Neuronal stem cell (in vitro differentiated cells): ENCODE data around the gene SUGCT.
A peak's percentile ranks its signal among the peaks of the same experiment; 100 is the strongest.

ENCODE experiments used
- DNase-seq: peaks from one replicate; pipeline ENCODE4 v3.0.0-alpha.2; 2013; ENCODE audit warnings: low spot score
- H2AFZ ChIP-seq: one replicate; pipeline ENCODE4 v1.6.1; 2013; ENCODE audit warnings: mild to moderate bottlenecking, low read length, inconsistent platforms
- H2AK5ac ChIP-seq: 2 replicates; pipeline ENCODE4 v1.6.1; 2013; ENCODE audit warnings: low read depth, mild to moderate bottlenecking, inconsistent platforms, low read length, moderate library complexity, mixed read lengths
- H2BK120ac ChIP-seq: 2 replicates; pipeline ENCODE4 v1.6.1; 2013; ENCODE audit warnings: low read depth, mild to moderate bottlenecking, inconsistent platforms, low read length, moderate library complexity, mixed read lengths
- H2BK12ac ChIP-seq: one replicate; pipeline ENCODE4 v1.6.1; 2013; ENCODE audit warnings: low read length, inconsistent platforms
- H2BK15ac ChIP-seq: 2 replicates; pipeline ENCODE4 v1.6.1; 2013; ENCODE audit warnings: mild to moderate bottlenecking, low read length, inconsistent platforms, mixed read lengths
- H2BK5ac ChIP-seq: one replicate; pipeline ENCODE4 v1.6.1; 2013; ENCODE audit warnings: inconsistent platforms, mild to moderate bottlenecking, low read length, moderate library complexity
- H3K14ac ChIP-seq: one replicate; pipeline ENCODE4 v1.6.1; 2013; ENCODE audit warnings: low read length, inconsistent platforms
- H3K18ac ChIP-seq: 2 replicates; pipeline ENCODE4 v1.6.1; 2013; ENCODE audit warnings: low read length, inconsistent platforms
- H3K23ac ChIP-seq: 2 replicates; pipeline ENCODE4 v1.6.1; 2013; ENCODE audit warnings: low read depth, mild to moderate bottlenecking, mixed read lengths, low read length, inconsistent platforms; ENCODE audit not compliant: poor library complexity
- H3K27ac ChIP-seq: replicated peaks from 3 replicates; pipeline ENCODE4 v1.5.1; 2013; ENCODE audit warnings: low read length, inconsistent platforms
- H3K27me3 ChIP-seq, 3 experiments: 2 replicates each; pipeline ENCODE4 v1.6.1; 2013; ENCODE audit warnings: low read length in 3 of 3, mild to moderate bottlenecking in 2 of 3, inconsistent platforms in 1 of 3, low read depth in 1 of 3, mixed read lengths in 1 of 3, moderate library complexity in 1 of 3; ENCODE audit not compliant: control insufficient read depth in 3 of 3, insufficient read depth in 3 of 3
- H3K36me3 ChIP-seq, 2 donors: replicated peaks in 1 of 2; 2 replicates each; pipeline ENCODE4 v1.6.1; 2013; ENCODE audit warnings: low read length in 2 of 2; ENCODE audit not compliant: control insufficient read depth in 2 of 2, insufficient read depth in 2 of 2
- H3K4ac ChIP-seq: 2 replicates; pipeline ENCODE4 v1.6.1; 2013; ENCODE audit warnings: inconsistent platforms, mild to moderate bottlenecking, low read length, moderate library complexity
- H3K4me1 ChIP-seq, 2 donors: 1 replicate in 1 of 2; 2 replicates in 1 of 2; pipeline ENCODE4 v1.6.1; 2013; ENCODE audit warnings: low read length in 2 of 2, low read depth in 1 of 2; ENCODE audit not compliant: control insufficient read depth in 2 of 2, insufficient read depth in 1 of 2
- H3K4me2 ChIP-seq: one replicate; pipeline ENCODE4 v1.6.1; 2013; ENCODE audit warnings: mild to moderate bottlenecking, low read length, inconsistent platforms; ENCODE audit not compliant: insufficient read depth, poor library complexity, severe bottlenecking
- H3K4me3 ChIP-seq, 2 donors: 2 replicates each; pipeline ENCODE4 v1.5.1; 2013; ENCODE audit warnings: low read length in 2 of 2, mild to moderate bottlenecking in 2 of 2, inconsistent platforms in 1 of 2, moderate library complexity in 1 of 2
- H3K79me1 ChIP-seq: one replicate; pipeline ENCODE4 v1.6.1; 2013; ENCODE audit warnings: low read depth, mild to moderate bottlenecking, inconsistent platforms, low read length, moderate library complexity
- H3K9ac ChIP-seq: one replicate; pipeline ENCODE4 v1.6.1; 2013; ENCODE audit warnings: mild to moderate bottlenecking, low read depth, low read length, inconsistent platforms; ENCODE audit not compliant: poor library complexity
- H3K9me3 ChIP-seq, 2 donors: replicated peaks in 1 of 2; 2 replicates each; pipeline versions ENCODE3 to v1.6.1; 2013; ENCODE audit warnings: low read length in 2 of 2, mild to moderate bottlenecking in 2 of 2, inconsistent platforms in 1 of 2, low read depth in 1 of 2, mixed read lengths in 1 of 2, moderate library complexity in 1 of 2; ENCODE audit not compliant: control insufficient read depth in 2 of 2, insufficient read depth in 1 of 2
- H4K8ac ChIP-seq: one replicate; pipeline ENCODE4 v1.6.1; 2013; ENCODE audit warnings: low read depth, mild to moderate bottlenecking, inconsistent platforms, low read length, moderate library complexity
- H4K91ac ChIP-seq: one replicate; pipeline ENCODE4 v1.6.1; 2013; ENCODE audit warnings: low read length, low read depth, mild to moderate bottlenecking, inconsistent platforms; ENCODE audit not compliant: poor library complexity
- WGBS, 2 donors: extraction: QIAGEN DNeasy Blood & Tissue Kit; methylation state at CpG; one replicate each; pipeline ENCODE4 v1.1.7; 2013; ENCODE audit warnings: missing lambda C conversion rate in 2 of 2, mixed read lengths in 1 of 2; ENCODE audit not compliant: insufficient read length in 2 of 2, insufficient replicate concordance in 1 of 2; ENCODE audit errors: extremely low coverage in 2 of 2; 5-methylcytosine and 5-hydroxymethylcytosine counted together

The SUGCT gene

DNA sequence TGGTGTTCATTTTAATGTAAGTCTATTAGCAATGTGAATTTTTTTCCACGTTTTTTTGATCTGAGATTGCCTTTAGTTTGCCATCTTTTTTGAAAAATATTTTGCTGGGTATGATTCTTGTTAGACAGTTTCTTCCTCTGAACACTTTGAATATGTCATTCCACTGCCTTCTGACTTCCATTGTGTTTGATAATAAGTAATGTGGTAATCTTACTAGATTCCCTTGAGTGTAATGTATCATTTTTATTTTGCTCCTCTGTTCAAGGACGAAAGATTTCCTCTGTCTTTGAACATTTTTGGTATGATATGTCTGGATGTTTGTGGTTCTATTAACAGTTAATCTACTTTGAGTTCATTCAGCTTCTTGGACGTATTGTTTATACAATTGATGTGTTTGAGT is 371.4 kb downstream of the SUGCT start:
- no peaks in the 10 kb centered on the region for H3K27me3 ChIP-seq
- no peak overlapping the region for H2BK5ac ChIP-seq
- H3K14ac ChIP-seq, result no peak overlapping the region
- WGBS, 2 donors, result no CpG with 5 or more reads among the region's 3 CpGs
- H3K18ac ChIP-seq, result no peak overlapping the region
- H3K4ac ChIP-seq, result no peak overlapping the region
- no peak overlapping the region for H2AFZ ChIP-seq
- H3K9ac ChIP-seq, result no peak overlapping the region
- H3K4me3 ChIP-seq, result no peak overlapping the region
- H3K9me3 ChIP-seq, result peaks cover 4 to 25% of the 10 kb centered on the region in 2 donors
- DNase-seq, result no peak
- no peak overlapping the region for H3K4me2 ChIP-seq
- H3K27ac ChIP-seq, result no peak overlapping the region
- H3K36me3 ChIP-seq, result no peaks in the 10 kb centered on the region
- H4K91ac ChIP-seq, result no peak overlapping the region
- no peak overlapping the region for H2BK120ac ChIP-seq
- H3K79me1 ChIP-seq, result no peaks in the 10 kb centered on the region
- H2BK15ac ChIP-seq, result no peak overlapping the region
- H3K23ac ChIP-seq, result no peak overlapping the region
- H2AK5ac ChIP-seq, result no peak overlapping the region
- no peak overlapping the region for H2BK12ac ChIP-seq
- H3K4me1 ChIP-seq, result peaks cover 5 to 12% of the 10 kb centered on the region in 2 donors
- no peak overlapping the region for H4K8ac ChIP-seq

DNA sequence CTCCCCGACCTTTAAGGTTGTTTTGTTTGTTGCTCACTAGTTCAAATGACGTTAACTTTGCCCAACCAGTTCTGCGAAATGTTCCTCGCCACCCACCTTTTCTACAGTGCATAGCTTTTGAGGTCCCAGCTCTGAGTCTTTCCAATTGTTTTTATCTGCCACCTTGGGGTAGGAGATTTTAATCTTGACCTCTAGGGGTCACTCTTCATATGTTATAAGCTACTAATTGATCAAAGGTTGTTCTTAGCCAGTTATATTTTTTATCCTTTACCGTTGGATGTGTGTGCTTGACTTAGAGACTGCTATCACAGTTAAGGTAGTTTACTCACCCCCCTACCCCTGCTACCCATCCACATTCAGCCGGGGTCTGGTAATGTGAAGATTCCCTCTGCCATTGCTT is 372.4 kb downstream of the SUGCT start:
- Histone ChIP-seq H4K8ac (no peak overlapping the region), H2AFZ (no peak overlapping the region), H3K4ac (no peak overlapping the region), H4K91ac (no peak overlapping the region), H3K27ac (no peak overlapping the region), H3K9me3 (peaks cover 5 to 25% of the 10 kb centered on the region in 2 donors), H3K36me3 (no peaks in the 10 kb centered on the region), H3K27me3 (no peaks in the 10 kb centered on the region), H2BK12ac (no peak overlapping the region), H2BK15ac (no peak overlapping the region), H3K9ac (no peak overlapping the region), H2BK5ac (no peak overlapping the region), H3K4me3 (no peak overlapping the region), H3K79me1 (no peaks in the 10 kb centered on the region), H3K4me1 (peaks cover 5 to 12% of the 10 kb centered on the region in 2 donors), H3K4me2 (no peak overlapping the region), H2AK5ac (no peak overlapping the region), H3K23ac (no peak overlapping the region), H2BK120ac (no peak overlapping the region), H3K14ac (no peak overlapping the region), H3K18ac (peak overlapping the region; percentile 67)
- DNase-seq, result no peak
- no CpG with 5 or more reads among the region's 6 CpGs for WGBS, 2 donors

DNA sequence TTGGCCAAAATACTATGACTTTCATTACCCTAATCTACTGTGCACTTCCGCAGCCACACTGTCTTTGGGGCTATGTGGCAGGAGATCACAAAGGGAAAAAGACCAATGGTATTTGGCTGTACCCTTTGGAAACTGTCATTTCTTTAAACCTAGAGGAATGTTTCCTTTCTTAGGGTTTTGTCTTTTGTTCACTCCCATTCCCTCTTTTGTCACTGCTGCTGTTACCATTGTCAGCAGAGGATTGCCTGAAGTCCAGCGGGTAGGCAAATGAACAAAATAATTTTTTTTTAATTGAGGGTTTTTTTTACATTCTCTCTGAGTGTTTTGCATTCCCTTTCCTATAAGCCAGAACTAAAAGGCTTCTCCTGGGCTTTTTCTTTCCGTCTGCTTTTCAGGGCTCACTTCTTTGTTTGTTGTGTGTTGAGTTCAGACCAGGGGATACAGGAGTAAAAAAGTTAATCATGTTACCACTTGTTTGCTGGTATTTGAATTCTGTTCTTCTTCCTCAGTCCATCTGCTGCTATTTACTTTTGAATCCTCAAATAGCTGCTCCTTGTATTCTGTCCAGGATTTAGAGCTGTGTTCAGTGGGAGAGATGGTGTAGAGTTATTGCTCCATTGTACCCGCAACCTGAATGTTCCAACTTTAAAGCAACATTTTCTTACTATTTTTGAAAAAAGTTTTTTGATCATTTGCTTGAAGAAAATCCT is 374.6 kb downstream of the SUGCT start:
- peaks cover 5 to 25% of the 10 kb centered on the region in 2 donors for H3K9me3 ChIP-seq
- no peak overlapping the region for H3K23ac ChIP-seq
- no peaks in the 10 kb centered on the region for H3K79me1 ChIP-seq
- no peak overlapping the region for H2BK15ac ChIP-seq
- H2AFZ ChIP-seq, result peak overlapping the region; percentile 77
- H3K27me3 ChIP-seq, result no peaks in the 10 kb centered on the region
- no peak overlapping the region for H3K4me2 ChIP-seq
- H2AK5ac ChIP-seq, result no peak overlapping the region
- H4K91ac ChIP-seq, result no peak overlapping the region
- no peak overlapping the region for H3K18ac ChIP-seq
- peaks cover 5 to 12% of the 10 kb centered on the region in 2 donors for H3K4me1 ChIP-seq
- H3K4ac ChIP-seq, result no peak overlapping the region
- no CpG with 5 or more reads among the region's 4 CpGs for WGBS, 2 donors
- no peak overlapping the region for H2BK120ac ChIP-seq
- no peak overlapping the region for H2BK12ac ChIP-seq
- no peak overlapping the region for H4K8ac ChIP-seq
- H3K4me3 ChIP-seq, result peak overlapping the region in 1 of 2 donors; percentile 41
- H3K14ac ChIP-seq, result no peak overlapping the region
- no peak overlapping the region for H2BK5ac ChIP-seq
- DNase-seq, result peak; percentile 62
- H3K9ac ChIP-seq, result no peak overlapping the region
- H3K27ac ChIP-seq, result peak overlapping the region; percentile 84
- H3K36me3 ChIP-seq, result no peaks in the 10 kb centered on the region

DNA sequence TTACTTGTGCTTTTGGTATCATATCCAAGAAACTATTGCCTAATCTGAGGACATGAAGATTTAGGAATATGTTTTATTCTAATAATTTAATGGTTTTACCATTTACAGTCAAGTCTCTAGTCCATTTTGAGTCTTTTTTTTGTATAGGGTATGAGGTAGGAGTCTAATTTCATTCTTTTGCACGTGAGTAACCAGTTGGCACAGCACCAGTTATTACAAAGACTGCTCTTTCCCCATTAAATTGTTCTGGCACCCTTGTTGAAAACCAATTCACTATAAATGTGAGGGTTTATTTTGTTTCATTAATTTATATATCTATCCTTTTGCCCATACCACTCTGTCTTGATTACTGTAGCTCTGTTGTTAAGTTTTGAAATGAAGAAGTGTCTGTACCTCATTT is 381.6 kb downstream of the SUGCT start:
- H2AK5ac ChIP-seq, result no peak overlapping the region
- no peak overlapping the region for H3K14ac ChIP-seq
- no peaks in the 10 kb centered on the region for H3K36me3 ChIP-seq
- no peak overlapping the region for H3K4ac ChIP-seq
- WGBS, 2 donors, result no CpG with 5 or more reads among the region's 1 CpG
- no peaks in the 10 kb centered on the region for H3K9me3 ChIP-seq
- no peak overlapping the region for H2BK120ac ChIP-seq
- H2BK5ac ChIP-seq, result no peak overlapping the region
- no peak overlapping the region for H3K23ac ChIP-seq
- H3K9ac ChIP-seq, result no peak overlapping the region
- no peak overlapping the region for H3K4me2 ChIP-seq
- no peak overlapping the region for H4K91ac ChIP-seq
- H3K4me1 ChIP-seq, result no peaks in the 10 kb centered on the region
- H3K79me1 ChIP-seq, result no peaks in the 10 kb centered on the region
- H3K27ac ChIP-seq, result no peak overlapping the region
- no peak overlapping the region for H3K18ac ChIP-seq
- H3K27me3 ChIP-seq, result no peaks in the 10 kb centered on the region
- H2AFZ ChIP-seq, result no peak overlapping the region
- H3K4me3 ChIP-seq, result no peak overlapping the region
- H2BK15ac ChIP-seq, result no peak overlapping the region
- no peak overlapping the region for H4K8ac ChIP-seq
- no peak overlapping the region for H2BK12ac ChIP-seq
- DNase-seq, result no peak
